Right ventricle myocardium inferior (tissue), 1 donor: Measurements from ENCODE around the gene DGKE. TPM values are rescaled to one million over a fixed set of nuclear protein-coding genes. Genes with fewer than 3 reads are reported as not detected.

Source experiments
- ATAC-seq: fragments of 200-7000 bp; cut with Tn5 transposase; one replicate; pipeline ENCODE4 v1.9.1; 2020; ENCODE audit warnings: mild to moderate bottlenecking, moderate library complexity
- DNase-seq: peaks from one replicate; pipeline ENCODE4 v3.0.0; 2021; ENCODE audit errors: missing footprints
- intact Hi-C: fragments of 100-400 bp; cut with DNase I; formaldehyde crosslinking; loops from one replicate; pipeline ENCODE4 v1.11.0; 2022
- long read RNA-seq: library from polyadenylated mRNA; unstranded; transcript quantifications from one replicate; pipeline ENCODE4 v2.0.0, GENCODE V29; 2021
- total RNA-seq: library from RNA; stranded (reverse); fragmentation: NEBNext Ultra II Directional; extraction: Animal tissue kit (Norgen Biotek cat#: 25700); gene quantifications from one replicate; pipeline ENCODE4 v1.2.1, GENCODE V29; 2021
- donor health status: DM: no; HTN: yes; CAD: no; lungs with severe emphysema.

The DGKE gene
- total RNA-seq, result 3.0 TPM
- long read RNA-seq, partial matches to known transcripts, result 0 of 1 reads
- long read RNA-seq, other reads (novel, unspliced or antisense), result 1 of 1 reads

GRCh38 chr17:56833809-56834379 lies at the start of gene DGKE, which contains the start of gene C17orf67:
DGKE (plus strand) TSS chr17:56834151; CDS start chr17:56834796, 645 bp downstream.
C17orf67 (minus strand) TSS chr17:56833920; CDS start chr17:56815810, 18,110 bp downstream.
- peak; percentile 99 for ATAC-seq
- DNase-seq, result peak; percentile 99
- intact Hi-C loops, result no loop called here

GRCh38 chr17:56785405-56785804 lies 48.5 kb upstream of the DGKE start:
- no peak for DNase-seq
- intact Hi-C loops, result no loop called here
- ATAC-seq, result no peak

DNA sequence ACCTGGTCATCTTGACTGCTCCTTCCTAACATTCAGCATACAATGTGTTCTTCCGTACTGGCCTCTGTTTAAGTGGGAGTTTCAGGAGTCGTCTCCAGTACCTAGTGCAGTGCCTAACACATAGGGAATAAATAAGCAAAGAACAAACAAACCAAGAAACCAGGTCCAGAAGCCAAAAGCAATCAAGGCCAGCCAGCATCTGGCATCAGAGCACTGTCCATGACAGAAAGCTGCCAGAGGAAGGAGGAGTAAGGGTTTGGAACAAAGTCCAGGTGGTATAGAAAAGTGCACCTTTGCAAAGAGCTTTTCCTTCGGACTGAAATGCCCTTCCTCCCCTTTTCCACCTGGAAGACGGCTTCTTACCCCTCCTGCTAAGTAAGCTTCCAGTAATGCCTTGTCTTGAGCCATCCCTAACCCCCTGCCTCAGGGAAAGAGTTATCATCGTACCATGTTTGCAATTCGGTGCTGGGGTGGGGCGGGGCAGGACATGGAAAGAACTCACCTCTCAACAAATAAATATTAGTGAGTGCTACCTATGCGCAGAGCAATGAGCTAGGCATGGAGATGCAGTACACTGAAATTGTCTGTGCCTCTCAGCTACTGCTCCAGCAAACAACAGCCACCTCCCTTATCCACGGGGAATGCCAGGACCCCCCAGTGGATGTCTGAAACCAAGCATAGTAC lies 47.8 kb upstream of the DGKE start:
- DNase-seq, result no peak
- ATAC-seq, result no peak
- intact Hi-C loops, result no loop called here

DNA sequence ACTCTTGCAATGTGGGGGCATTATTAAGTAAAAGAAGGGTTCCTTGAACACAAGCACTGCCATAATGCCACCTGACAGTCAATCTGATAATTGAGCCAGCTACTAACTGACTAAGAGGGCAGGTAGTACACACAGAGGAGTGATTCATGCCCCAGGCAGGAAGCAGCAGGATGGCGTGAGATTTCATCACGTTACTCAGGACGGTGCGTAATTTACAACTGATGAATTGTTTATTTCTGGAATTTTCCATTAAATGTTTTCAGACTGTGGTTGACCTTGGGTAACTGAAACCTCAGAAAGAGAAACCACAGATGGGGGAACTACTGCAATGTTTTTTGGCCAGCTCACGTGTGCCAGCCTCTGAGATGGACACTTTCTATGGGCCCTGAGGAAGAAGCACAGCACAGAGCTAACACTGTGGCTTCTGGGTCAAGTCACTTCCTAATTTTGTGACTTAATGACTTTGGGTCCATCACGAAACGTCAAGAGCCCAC lies 46.9 kb upstream of the DGKE start:
- intact Hi-C loops, result no loop called here
- no peak for DNase-seq
- ATAC-seq, result no peak

DNA sequence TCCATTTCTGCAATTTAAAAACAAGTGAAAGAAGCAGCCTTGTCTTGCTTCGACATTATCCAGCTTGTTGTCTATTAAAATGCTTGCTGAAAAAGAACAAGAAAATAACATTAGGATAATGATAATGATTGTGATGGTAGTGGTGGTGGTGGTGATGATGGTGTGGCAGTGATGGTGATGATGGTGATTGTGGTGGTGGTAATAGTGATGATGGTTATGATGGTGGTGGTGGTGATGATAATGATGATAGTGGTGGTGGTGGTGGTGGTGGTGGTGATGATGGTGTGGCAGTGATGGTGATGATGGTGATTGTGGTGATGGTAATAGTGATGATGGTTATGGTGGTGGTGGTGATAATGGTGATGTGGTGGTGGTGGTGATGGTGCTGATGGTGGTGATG lies 41.7 kb upstream of the DGKE start:
- ATAC-seq (no peak), DNase-seq (no peak)
- intact Hi-C loops, result no loop called here

DNA sequence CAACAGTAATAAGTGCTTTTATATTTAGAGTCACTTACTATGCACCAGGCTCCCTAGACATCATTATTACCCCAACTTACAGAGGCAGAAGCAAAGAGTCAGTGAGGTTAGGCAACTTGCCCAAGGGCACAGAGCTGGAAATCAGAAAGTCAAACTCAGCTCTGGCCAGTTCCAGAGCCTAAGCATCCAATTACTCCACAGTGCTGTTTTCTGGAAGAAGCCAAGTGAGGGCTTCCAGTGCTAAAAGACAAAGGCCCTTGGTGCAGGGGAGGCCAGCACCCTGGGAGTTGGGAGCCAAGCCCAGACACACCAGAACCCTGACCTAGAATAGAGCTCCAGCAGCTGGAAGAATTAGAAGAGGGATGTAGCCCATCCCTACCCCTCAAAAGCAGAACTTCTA lies 40.4 kb upstream of the DGKE start:
- intact Hi-C loops, result no loop called here
- peak; percentile 37 for ATAC-seq
- DNase-seq, result no peak

DNA sequence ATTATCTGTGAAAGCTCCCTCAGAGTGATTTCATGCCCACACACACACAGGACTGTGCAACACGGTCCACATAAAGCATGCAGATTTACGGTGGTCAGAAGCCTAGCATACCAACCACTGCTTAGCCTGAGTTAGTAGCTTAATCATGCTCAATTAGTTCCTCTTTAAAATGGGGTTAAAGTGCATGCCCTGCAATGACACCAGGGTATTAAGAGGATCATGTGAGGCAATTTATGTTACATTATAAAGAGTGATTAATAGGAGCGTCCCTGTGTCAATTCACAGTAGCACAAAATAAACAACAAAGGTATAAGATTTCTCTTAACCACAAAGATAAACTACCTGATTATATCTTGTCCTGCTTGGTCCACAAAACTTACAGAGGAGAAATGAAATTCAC lies 40.0 kb upstream of the DGKE start:
- no peak for ATAC-seq
- intact Hi-C loops, result no loop called here

GRCh38 chr17:56795221-56795865 lies 38.6 kb upstream of the DGKE start:
- intact Hi-C loops, result no loop called here
- no peak for DNase-seq
- no peak for ATAC-seq

More for the DNA sequence above, 40.0 kb upstream of the DGKE start:
- DNase-seq, result no peak

GRCh38 chr17:56796536-56796935 lies 37.4 kb upstream of the DGKE start:
- no peak for DNase-seq
- intact Hi-C loops, result no loop called here
- ATAC-seq, result no peak

- ATAC-seq, result no peak
- intact Hi-C loops, result no loop called here
- no peak for DNase-seq
These were observed 35.0 kb upstream of the DGKE start for GRCh38 chr17:56798916-56799315.

GRCh38 chr17:56801459-56802178 lies 32.3 kb upstream of the DGKE start:
- ATAC-seq (peak; percentile 58), DNase-seq (no peak)
- intact Hi-C loops, result no loop called here

DNA sequence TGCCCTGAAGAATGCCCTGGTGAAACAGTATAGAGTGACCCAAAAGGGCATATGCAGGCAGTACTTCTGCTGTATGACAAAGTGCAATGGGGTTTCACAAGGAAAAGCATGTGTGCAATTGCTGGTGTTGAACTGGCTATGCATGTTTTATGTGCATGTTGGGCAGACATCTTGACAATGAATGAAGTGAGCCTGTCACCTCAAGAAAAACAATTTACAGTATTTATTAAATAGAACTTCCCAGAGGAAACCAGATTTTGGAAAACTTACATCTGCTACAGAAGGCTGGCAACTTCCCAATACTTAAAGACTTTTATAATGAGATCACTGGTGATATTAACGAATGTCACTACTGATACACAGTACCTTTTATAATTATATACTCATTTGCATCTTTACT lies 30.9 kb upstream of the DGKE start:
- ATAC-seq (no peak), DNase-seq (no peak)
- intact Hi-C loops, result no loop called here

DNA sequence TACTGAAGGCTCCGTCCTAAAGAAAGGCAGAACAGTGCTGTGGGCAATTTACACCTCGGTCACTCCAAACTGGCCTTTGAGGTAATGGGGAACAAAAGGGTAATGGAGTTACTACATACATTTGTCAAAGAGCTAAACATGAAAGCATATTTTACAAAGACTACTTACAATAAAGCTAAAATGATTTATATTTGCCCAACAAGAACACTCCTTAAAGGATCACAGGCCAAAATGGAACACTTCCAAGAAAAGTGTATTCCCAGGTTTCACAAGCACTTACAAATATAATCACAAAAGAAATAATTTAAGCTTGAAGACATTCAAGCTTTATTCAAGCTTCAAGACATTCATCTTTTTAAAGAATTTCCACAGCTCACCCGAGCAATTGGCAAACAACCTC lies 29.5 kb upstream of the DGKE start:
- ATAC-seq (no peak), DNase-seq (no peak)
- intact Hi-C loops, result no loop called here

DNA sequence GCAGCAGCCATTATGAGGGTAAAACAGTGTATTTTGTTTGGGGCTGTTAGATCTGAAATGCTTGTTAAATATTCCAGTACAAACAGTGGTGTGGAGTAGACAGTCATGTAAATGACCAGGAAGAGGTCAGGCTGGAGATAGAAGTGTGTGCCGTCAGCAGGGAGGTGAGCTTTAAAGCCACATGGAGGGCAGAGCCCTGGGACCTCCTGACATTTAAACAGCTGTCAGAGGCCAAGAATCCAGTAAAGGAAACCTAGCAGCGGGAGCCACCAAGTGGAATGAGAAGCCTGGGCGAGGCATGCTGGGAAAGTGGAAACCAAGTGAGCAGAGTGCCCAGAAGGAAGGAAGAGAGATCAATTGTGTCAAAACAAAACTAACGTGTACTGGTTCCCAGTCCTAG lies 27.0 kb upstream of the DGKE start:
- intact Hi-C loops, result no loop called here
- no peak for ATAC-seq
- no peak for DNase-seq

- ATAC-seq (no peak), DNase-seq (no peak)
- intact Hi-C loops, result no loop called here
These were observed 26.2 kb upstream of the DGKE start for GRCh38 chr17:56807723-56808122.

GRCh38 chr17:56808503-56808902 lies 25.4 kb upstream of the DGKE start:
- DNase-seq, result no peak
- intact Hi-C loops, result no loop called here
- ATAC-seq, result no peak

DNA sequence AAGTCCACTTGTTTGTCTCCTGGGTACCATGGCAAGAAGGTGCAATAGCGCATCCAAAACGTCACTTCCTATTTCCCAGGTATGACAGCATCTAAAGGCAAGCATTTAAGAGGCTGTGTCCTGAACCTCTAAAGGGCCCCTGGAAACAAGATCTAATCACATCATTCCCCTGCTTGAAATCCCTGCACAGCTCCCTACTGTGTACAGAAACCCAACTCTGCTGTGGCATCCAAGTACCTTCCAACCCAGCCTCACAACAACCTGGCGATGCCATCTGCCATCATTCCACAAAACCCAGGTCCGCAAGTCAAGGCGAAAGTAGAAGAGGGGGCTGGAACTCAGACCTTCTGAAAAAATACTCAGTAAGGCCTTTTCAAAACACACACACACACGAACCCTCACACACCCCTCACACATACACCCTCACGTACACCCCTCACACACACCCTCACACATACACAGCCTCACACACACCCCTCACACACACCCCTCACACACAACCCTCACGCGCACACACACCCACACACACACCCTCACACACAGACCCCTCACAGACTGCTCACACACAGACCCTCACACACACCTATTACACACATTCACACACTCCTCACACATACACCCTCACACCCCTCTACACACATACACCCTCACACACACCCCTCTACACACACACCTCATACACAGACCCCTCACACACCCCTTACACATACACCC lies 24.7 kb upstream of the DGKE start:
- DNase-seq (no peak), ATAC-seq (no peak)
- intact Hi-C loops, result no loop called here

- DNase-seq (no peak), ATAC-seq (peak; percentile 28)
- intact Hi-C loops, result no loop called here
These were observed 24.2 kb upstream of the DGKE start for GRCh38 chr17:56809820-56810179.

DNA sequence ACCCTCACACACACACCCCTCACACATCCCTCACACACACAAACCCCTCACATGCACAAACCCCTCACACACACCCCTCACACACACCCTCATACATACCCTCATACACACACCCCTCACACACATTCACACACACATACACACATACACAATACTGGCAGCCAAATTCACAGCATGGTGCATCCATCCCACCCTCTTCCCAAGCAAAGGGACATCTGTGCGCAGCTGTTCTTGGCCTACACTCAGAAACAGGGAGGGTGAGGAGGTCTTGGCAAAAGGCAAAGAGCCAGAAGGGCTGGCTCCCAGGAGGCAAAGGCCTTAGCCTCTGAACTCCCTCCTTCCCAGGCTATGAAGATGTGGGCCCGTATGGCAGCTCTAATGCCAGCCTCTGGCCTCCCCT lies 23.6 kb upstream of the DGKE start:
- intact Hi-C loops, result no loop called here
- no peak for DNase-seq

More for the DNA sequence above, 23.6 kb upstream of the DGKE start:
- ATAC-seq, result peak; percentile 73
